Fibroblast of gingiva (primary cell): Measurements from ENCODE around the gene CATSPERB.
"Not testable (repeated sequence)": the region's sequence is repeated elsewhere in the genome, so short reads cannot be mapped to it uniquely, and the experiment has no call there.

Experiments
- DNase-seq: peaks from one replicate; pipeline ENCODE4 v3.0.0-alpha.2; 2011; ENCODE audit warnings: low read depth

CATSPERB gene

DNA sequence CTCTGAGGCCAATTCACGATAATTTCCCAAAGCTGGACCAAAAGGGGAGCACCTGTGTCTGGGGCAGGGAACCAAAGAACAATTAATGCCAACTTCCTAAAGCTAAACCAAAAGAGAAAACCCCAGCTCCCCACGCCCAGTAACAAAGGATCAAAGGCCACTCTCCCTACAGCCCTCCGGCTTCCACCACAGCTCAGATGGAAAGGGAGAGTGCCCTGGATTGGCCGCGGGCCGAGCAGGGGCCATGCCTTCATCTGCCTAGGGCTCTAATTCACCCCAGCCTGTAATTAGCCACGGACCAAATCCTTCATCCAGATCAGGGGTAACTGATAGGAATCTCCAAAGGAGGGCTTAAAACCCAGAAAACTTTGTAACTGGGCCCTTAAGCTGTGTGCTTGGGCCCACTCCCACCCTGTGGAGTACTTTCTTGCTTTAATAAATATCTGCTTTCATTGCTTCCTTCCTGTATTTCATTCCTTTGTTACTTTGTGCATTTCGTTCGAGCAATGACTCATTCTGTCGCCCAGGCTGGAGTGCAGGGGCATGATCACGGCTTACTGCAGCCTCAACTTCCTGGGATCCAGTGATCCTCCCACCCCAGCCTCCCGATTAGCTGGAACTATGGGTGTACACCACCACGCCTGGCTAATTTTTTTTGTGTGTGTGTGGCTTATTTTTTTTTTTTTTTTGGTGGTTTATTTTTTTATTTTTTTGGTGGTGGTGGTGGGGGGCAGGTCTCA is 156.2 kb downstream of the CATSPERB start:
- no peak for DNase-seq

DNA sequence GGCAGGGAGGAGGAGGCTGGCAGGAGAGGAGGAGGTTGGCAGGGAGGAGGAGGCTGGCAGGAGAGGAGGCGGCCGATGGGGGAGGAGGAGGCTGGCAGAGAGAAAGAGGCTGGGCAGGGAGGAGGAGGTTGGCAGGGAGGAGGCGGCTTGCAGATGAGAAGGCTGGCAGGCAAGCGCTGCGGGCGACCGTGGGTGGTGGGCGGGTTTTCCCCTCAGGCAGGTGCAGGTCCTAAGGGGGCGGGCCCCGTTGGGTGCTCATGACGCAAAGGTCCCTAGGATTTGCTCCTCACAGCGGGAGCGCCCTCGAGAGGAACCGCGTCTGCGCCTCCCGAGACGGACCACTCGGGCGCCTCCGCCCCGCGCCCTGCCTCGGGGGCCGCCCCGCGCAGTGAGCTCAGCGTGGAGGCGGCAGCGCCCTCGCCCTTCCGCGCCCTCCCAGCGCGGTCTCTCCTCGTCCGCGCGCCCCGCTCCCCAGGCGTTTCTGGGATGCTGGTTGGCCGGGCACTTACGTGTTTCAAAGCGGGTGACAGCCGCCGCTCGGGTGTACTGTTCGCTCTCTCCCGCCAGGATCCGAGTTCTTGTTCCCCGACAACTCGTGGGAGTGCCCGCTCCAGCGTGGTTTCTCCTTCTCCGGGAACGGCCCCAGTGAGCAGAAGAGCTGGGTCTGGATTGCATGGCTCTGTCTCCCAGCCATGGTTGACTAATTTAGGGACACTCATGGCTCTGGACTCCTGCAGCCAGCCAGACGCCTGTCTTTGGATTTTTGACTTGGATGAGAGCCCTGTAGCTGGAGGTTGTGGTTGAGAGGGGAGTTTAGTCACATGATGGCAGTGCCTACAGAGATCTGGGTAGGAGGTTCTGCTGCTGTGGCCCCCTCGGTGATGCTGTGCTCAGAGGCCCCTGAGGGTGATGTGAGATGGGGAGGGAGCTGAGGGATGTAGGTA is 157.7 kb downstream of the CATSPERB start:
- DNase-seq: peak; percentile 25

GRCh38 chr14:91573528-91573893 is 158.4 kb downstream of the CATSPERB start:
- DNase-seq: no peak

DNA sequence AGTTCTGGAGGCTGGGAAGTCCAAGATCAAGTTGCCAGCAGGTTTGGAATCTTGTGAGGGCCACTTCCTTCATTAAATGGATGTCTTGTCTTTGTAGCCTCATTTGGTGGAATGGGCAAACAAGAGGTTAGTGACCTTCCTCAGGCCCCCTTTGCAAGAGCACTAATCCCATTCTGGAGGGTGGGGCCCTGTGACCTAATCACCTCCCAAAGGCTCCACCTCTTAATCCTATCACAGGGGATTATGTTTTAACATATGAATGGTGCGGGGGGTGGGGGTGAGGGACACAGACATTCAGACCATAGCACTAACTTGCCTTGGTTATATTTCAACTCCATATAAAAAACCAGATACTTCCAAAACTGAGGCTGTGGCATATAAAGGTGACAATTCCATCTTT is 161.9 kb downstream of the CATSPERB start:
- DNase-seq: no peak

GRCh38 chr14:91569301-91569700 is 162.6 kb downstream of the CATSPERB start:
- DNase-seq: no peak

DNA sequence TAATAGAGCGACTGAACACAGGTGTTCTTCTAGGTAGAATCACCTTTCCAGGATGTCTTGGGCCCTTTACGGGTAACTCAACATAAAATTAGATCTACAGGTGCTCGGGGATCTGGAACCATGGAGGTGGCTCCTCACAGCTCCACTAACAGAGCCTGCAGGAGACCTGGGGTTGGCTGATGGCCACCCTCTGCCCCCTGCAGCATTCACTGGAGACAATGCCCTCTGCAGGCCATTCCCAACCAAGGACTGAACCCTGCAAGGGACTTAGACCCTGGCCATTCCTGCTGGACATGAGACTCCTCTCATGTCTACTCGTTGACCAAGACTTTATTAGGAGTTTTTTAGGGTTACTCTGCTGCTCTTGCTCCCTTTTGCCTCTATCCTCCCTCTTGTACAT is 163.3 kb downstream of the CATSPERB start:
- no peak for DNase-seq

GRCh38 chr14:91567827-91568226 is 164.1 kb downstream of the CATSPERB start:
- not testable (repeated sequence) for DNase-seq

DNA sequence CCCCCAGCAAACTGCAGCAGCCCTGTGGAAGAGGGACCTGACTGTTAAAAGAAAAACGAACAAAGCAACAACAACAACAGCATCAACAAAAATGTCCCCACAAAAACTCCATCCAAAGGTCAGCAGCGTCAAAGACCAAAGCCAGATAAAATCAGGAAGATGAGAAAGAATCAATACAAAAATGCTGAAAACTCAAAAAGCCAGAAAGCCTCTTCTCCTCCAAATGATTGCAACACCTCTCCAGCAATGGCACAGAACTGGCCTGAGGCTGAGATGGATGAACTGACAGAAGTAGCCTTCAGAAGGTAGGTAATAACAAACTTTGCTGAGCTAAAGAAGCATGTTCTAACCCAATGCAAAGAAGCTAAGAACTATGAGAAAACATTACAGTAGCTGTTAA is 176.4 kb downstream of the CATSPERB start:
- no peak for DNase-seq

DNA sequence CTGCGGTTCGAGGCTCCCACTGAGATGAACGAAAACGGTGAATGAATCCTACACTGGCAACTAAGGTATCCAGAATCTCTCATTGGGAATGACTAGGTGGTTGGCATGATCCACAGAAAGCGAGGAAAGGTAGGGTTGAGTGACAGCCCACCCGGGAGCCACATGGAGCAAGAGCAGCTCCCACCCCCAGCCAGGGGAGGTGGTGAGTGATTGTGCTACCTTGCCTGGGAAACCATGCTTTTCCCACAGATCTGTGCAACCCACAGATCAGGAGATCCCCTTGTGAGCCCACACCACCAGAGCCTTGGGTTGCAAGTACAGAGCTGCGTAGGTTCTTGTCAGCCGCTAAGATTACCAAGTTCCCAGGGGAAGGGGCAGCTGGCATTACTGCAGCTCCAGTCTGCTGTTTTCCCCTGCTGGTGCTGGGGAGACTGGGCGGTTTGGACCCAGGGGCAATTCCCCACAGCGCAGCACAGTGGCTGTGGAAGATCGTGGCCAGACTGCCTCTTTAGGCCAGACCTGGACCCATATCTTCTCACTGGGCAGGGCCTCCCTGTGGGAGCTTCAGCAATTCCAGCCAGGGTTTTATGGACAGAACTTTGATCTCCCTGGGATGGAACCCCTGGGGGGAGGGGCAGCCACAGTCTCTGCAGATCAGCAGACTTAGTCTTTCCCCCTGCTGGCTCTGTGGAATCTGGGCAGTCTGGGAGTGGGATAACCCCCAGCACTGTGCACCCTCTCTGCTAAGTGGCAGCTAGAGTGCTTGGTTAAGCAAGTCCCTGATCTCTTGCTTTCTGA is 177.2 kb downstream of the CATSPERB start:
- DNase-seq: no peak

DNA sequence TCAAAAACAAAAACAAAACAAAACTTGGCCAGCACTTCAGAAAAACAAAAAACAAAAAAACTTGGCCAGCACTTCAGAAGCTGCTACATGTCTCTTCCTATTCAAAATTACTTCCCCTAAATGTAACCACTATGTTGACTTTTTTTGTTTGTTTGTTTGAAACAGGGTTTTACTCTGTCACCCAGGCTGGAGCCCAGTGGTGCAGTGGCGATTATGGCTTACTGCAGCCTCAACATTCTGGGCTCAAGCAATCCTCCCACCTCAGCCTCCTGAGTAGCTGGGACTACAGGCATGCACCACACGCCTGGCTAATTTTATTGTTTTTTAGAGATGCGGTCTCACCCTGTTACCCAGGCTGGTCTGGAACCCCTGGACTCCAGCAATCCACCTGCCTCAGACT is 183.8 kb downstream of the CATSPERB start:
- no peak for DNase-seq

- DNase-seq: peak; percentile 18
Observed at GRCh38 chr14:91545946-91546716, 185.8 kb downstream of the CATSPERB start.

DNA sequence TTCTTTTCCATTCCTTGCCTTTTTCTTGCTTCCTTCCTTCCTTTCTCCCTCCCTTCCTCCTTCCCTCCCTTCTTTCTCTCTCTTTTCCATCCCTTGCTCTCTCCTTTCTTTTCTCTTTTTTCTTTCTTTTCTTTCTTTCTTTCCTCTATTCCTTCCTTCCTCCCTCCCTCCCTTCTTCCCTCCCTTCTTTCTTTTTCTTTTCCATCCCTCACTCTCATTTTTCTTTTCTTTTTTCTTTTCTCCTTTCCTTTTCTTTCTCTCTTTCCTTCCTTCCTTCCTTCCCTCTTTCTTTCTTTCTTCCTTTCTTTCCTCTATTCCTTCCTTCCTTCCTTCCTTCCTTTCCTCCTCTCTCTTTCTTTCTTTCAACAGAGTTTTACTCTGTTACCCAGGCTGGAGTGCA is 186.7 kb downstream of the CATSPERB start:
- no peak for DNase-seq

GRCh38 chr14:91536327-91536726 is 195.6 kb downstream of the CATSPERB start:
- DNase-seq: no peak

GRCh38 chr14:91534059-91534458 is 197.8 kb downstream of the CATSPERB start:
- not testable (repeated sequence) for DNase-seq

GRCh38 chr14:91533623-91534022 is 198.3 kb downstream of the CATSPERB start:
- no peak for DNase-seq
